NCI-H2029 (cell line): ENCODE data around the gene SEPTIN1.
"Not testable (repeated sequence)": the region's sequence is repeated elsewhere in the genome, so short reads cannot be mapped to it uniquely, and the experiment has no call there.

Experiments used
- DNase-seq: peaks from one replicate; lab custom pipeline; 2025; lab: John Stamatoyannopoulos, UW

SEPTIN1 gene

GRCh38 chr16:30341971-30342370 is 40.4 kb downstream of the SEPTIN1 start:
- DNase-seq: not testable (repeated sequence)

- DNase-seq: peak; percentile 29
Observed at GRCh38 chr16:30340621-30341020, 41.7 kb downstream of the SEPTIN1 start.

GRCh38 chr16:30338715-30339114 is 43.6 kb downstream of the SEPTIN1 start:
- not testable (repeated sequence) for DNase-seq

- not testable (repeated sequence) for DNase-seq
Observed at GRCh38 chr16:30337964-30338357, 44.4 kb downstream of the SEPTIN1 start.

GRCh38 chr16:30335598-30336474 is 46.5 kb downstream of the SEPTIN1 start:
- no peak for DNase-seq

- peak; percentile 51 for DNase-seq
Observed at GRCh38 chr16:30335028-30335597, 47.2 kb downstream of the SEPTIN1 start.

- peak; percentile 56 for DNase-seq
Observed at GRCh38 chr16:30334473-30334989, 47.8 kb downstream of the SEPTIN1 start.
